A673 (cell line): Measurements from ENCODE around the gene ARMC6. TPM values are rescaled to one million over a fixed set of nuclear protein-coding genes. Genes with fewer than 3 reads are reported as not detected.

Source experiments
- BruUV-seq: library from RNA; stranded (reverse); fragments of 400-500 nt; replicated peaks from 2 replicates; lab custom pipeline; 2021; lab: Mats Ljungman, UMichigan
- CTCF ChIA-PET: fragments of 300-600 bp; sonication (Branson Sonifier 250); formaldehyde crosslinking; loops from one replicate; lab custom pipeline; 2022; ENCODE audit warnings: antibody characterized with exemption; lab: Charles Lee
- POLR2A ChIA-PET: fragments of 300-600 bp; sonication (Branson Sonifier 250); formaldehyde crosslinking; loops from one replicate; lab custom pipeline; 2022; ENCODE audit warnings: antibody characterized with exemption; ENCODE audit not compliant: low non-redundant PET; lab: Charles Lee
- DNase-seq: peaks from one replicate; pipeline ENCODE4 v3.0.0-alpha.2; 2015; ENCODE audit warnings: low spot score
- H3K27ac ChIP-seq: fragments of 200-600 bp; sonication (generic); 2 replicates; pipeline ENCODE4 v1.5.1; 2016; ENCODE audit warnings: mixed run types, low read depth, mild to moderate bottlenecking, mixed read lengths, antibody characterized with exemption, low read length; ENCODE audit not compliant: poor library complexity, severe bottlenecking
- H3K27me3 ChIP-seq: fragments of 200-600 bp; sonication (generic); replicated peaks from 2 replicates; pipeline ENCODE4 v1.6.1; 2017; ENCODE audit warnings: mixed run types, low read depth, mild to moderate bottlenecking, mixed read lengths, antibody characterized with exemption, low read length; ENCODE audit not compliant: insufficient read depth, poor library complexity
- H3K36me3 ChIP-seq: fragments of 200-600 bp; sonication (generic); 2 replicates; pipeline ENCODE4 v1.6.1; 2016; ENCODE audit warnings: mixed run types, mild to moderate bottlenecking, mixed read lengths, antibody characterized with exemption, low read length; ENCODE audit not compliant: insufficient read depth, poor library complexity, severe bottlenecking
- H3K4me1 ChIP-seq: fragments of 200-600 bp; sonication (generic); 2 replicates; pipeline ENCODE4 v1.6.1; 2017; ENCODE audit warnings: mixed run types, mild to moderate bottlenecking, mixed read lengths, antibody characterized with exemption, low read length; ENCODE audit not compliant: insufficient read depth, poor library complexity, severe bottlenecking
- H3K4me3 ChIP-seq: fragments of 200-600 bp; sonication (generic); 2 replicates; pipeline ENCODE4 v1.5.1; 2016; ENCODE audit warnings: low read depth, mixed run types, mild to moderate bottlenecking, mixed read lengths, low read length; ENCODE audit not compliant: poor library complexity, severe bottlenecking
- H3K9me3 ChIP-seq: fragments of 200-600 bp; sonication (generic); 2 replicates; pipeline ENCODE4 v1.6.1; 2016; ENCODE audit warnings: mixed run types, low read depth, mild to moderate bottlenecking, mixed read lengths, antibody characterized with exemption, low read length; ENCODE audit not compliant: poor library complexity, severe bottlenecking
- CTCF ChIP-seq: fragments of 300-800, 200-600 bp; sonication (generic); conservative IDR thresholded peaks from 2 replicates; pipeline ENCODE4 v1.5.1; 2017; ENCODE audit warnings: low read depth, mild to moderate bottlenecking, antibody characterized with exemption, low read length, moderate library complexity, mixed read lengths
- EZH2 ChIP-seq: fragments of 200-600 bp; sonication (generic); IDR thresholded peaks from 2 replicates; pipeline ENCODE4 v1.6.1; 2017; ENCODE audit warnings: borderline replicate concordance, low read depth, mild to moderate bottlenecking, mixed read lengths, antibody characterized with exemption, low read length; ENCODE audit not compliant: poor library complexity, severe bottlenecking
- intact Hi-C: fragments of 100-400 bp; cut with micrococcal nuclease; formaldehyde crosslinking; loops from one replicate; pipeline ENCODE4 v1.10.0; 2022; ENCODE audit not compliant: unreplicated experiment
- total RNA-seq: library from RNA; stranded (reverse); gene quantifications from 2 replicates; pipeline ENCODE4 v1.2.3, GENCODE V29; 2021

The ARMC6 gene
- total RNA-seq, 1 experiment from 2014 or later, result 62.7 TPM

- DNase-seq, result no peak
- Histone ChIP-seq H3K4me3 (no peak overlapping the region), H3K36me3 (no peaks in the 10 kb centered on the region), H3K9me3 (no peaks in the 10 kb centered on the region), H3K27me3 (no peaks in the 10 kb centered on the region), H3K4me1 (peaks cover 37% of the 10 kb centered on the region), H3K27ac (peak overlapping the region; percentile 8)
- TF ChIP-seq EZH2 (no peak), CTCF (no peak)
- ChIA-PET POLR2A (no interaction called here), CTCF (no interaction called here)
- intact Hi-C loops, result no loop called here
- no TSS peak for BruUV-seq
Measured at GRCh38 chr19:19068659-19069654, 35.6 kb downstream of the ARMC6 start.

GRCh38 chr19:19071897-19072296, 38.5 kb downstream of the ARMC6 start:
- no TSS peak for BruUV-seq
- no peaks in the 10 kb centered on the region for H3K9me3 ChIP-seq
- intact Hi-C loops, result no loop called here
- TF ChIP-seq EZH2, result no peak
- TF ChIP-seq CTCF, result no peak
- peaks cover 27% of the 10 kb centered on the region for H3K4me1 ChIP-seq
- H3K4me3 ChIP-seq, result no peak overlapping the region
- no peaks in the 10 kb centered on the region for H3K27me3 ChIP-seq
- no peaks in the 10 kb centered on the region for H3K36me3 ChIP-seq
- H3K27ac ChIP-seq, result no peak overlapping the region
- no peak for DNase-seq
- ChIA-PET CTCF (no interaction called here), POLR2A (no interaction called here)

GRCh38 chr19:19074196-19074882, 40.9 kb downstream of the ARMC6 start:
- H3K9me3 ChIP-seq, result no peaks in the 10 kb centered on the region
- CTCF ChIA-PET, result interaction anchor here (0.5 kb wide), 1 partner anchor 686 kb away, joined by 3 read pairs; no protein-coding TSS in a partner anchor
- intact Hi-C loops, result no loop called here
- no peaks in the 10 kb centered on the region for H3K27me3 ChIP-seq
- no peaks in the 10 kb centered on the region for H3K36me3 ChIP-seq
- POLR2A ChIA-PET, result no interaction called here
- BruUV-seq, result no TSS peak
- TF ChIP-seq CTCF, result no peak
- no peak for TF ChIP-seq EZH2
- no peak overlapping the region for H3K4me3 ChIP-seq
- DNase-seq, result peak; percentile 45
- peaks cover 20% of the 10 kb centered on the region for H3K4me1 ChIP-seq
- H3K27ac ChIP-seq, result no peak overlapping the region
